ENCODE results near the gene HSPA1B. TPM values are rescaled to one million over a fixed set of nuclear protein-coding genes. Genes with fewer than 3 reads are reported as not detected.
"Not testable (repeated sequence)": the region's sequence is repeated elsewhere in the genome, so short reads cannot be mapped to it uniquely, and the experiment has no call there.

Gene HSPA1B
- total RNA-seq, 1 experiment from 2014 or later = 214 TPM

DNA sequence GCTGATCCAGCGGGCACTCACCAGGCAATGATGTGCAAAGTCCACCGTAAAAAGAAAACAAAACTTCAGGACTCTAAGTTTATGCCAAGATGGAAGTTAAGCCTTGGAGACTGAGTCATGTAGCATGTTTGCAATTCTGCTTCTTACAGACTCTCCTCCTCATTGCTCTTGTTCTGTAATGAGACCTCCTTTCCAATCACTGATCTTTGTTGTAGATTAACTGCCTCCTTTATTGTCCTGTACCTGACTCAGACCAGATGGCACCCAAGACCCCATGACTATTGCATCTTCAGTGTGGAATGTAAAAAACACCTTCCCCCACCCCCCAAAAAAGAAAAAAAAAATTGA is 23.9 kb downstream of the HSPA1B start:
- ATAC-seq (no peak), DNase-seq (ENCODE audit: low read depth, low spot score) (no peak)
- ChIA-PET CTCF (no interaction called here), POLR2A (no interaction called here), RAD21 (ENCODE audit: low non-redundant PET in 1 of 2, low total read pairs in 2 of 2, uncharacterized antibody in 2 of 2, unreplicated experiment in 2 of 2) (no interaction called here)
- H3K9me2 ChIP-seq (ENCODE audit: insufficient read depth) = no peaks in the 10 kb centered on the region
- TF ChIP-seq SP1 (IDR thresholded peaks at IDR 0.05; ENCODE audit: low read depth) (no peak), POLR2A (IDR thresholded peaks at IDR 0.05; ENCODE audit: borderline replicate concordance, extremely low read depth, insufficient read depth, insufficient read length) (no peak), TCF7L2 (IDR thresholded peaks at IDR 0.05; ENCODE audit: borderline replicate concordance, extremely low read depth, insufficient read depth, insufficient read length) (no peak), YY1 (IDR thresholded peaks at IDR 0.05; ENCODE audit: extremely low read depth, insufficient replicate concordance, low read depth, low read length) (no peak), ZNF274 (IDR thresholded peaks at IDR 0.05; ENCODE audit: low read depth, low read length) (no peak), EGR1 (IDR thresholded peaks at IDR 0.05; ENCODE audit: low read depth) (no peak), POLR2AphosphoS5 (IDR thresholded peaks at IDR 0.05; ENCODE audit: low read depth, low read length) (no peak), CEBPB (IDR thresholded peaks at IDR 0.05; ENCODE audit: low read depth) (no peak)
- TF ChIP-seq, protein P1, sequence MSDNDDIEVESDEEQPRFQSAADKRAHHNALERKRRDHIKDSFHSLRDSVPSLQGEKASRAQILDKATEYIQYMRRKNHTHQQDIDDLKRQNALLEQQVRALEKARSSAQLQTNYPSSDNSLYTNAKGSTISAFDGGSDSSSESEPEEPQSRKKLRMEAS (IDR thresholded peaks at IDR 0.05) = no peak
- TF ChIP-seq, protein P2, sequence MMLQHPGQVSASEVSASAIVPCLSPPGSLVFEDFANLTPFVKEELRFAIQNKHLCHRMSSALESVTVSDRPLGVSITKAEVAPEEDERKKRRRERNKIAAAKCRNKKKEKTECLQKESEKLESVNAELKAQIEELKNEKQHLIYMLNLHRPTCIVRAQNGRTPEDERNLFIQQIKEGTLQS (IDR thresholded peaks at IDR 0.05) = no peak
- TF ChIP-seq, protein P3, sequence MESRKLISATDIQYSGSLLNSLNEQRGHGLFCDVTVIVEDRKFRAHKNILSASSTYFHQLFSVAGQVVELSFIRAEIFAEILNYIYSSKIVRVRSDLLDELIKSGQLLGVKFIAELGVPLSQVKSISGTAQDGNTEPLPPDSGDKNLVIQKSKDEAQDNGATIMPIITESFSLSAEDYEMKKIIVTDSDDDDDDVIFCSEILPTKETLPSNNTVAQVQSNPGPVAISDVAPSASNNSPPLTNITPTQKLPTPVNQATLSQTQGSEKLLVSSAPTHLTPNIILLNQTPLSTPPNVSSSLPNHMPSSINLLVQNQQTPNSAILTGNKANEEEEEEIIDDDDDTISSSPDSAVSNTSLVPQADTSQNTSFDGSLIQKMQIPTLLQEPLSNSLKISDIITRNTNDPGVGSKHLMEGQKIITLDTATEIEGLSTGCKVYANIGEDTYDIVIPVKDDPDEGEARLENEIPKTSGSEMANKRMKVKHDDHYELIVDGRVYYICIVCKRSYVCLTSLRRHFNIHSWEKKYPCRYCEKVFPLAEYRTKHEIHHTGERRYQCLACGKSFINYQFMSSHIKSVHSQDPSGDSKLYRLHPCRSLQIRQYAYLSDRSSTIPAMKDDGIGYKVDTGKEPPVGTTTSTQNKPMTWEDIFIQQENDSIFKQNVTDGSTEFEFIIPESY (IDR thresholded peaks at IDR 0.05; ENCODE audit: extremely low read depth, insufficient replicate concordance, low read length) = no peak
- H2AFZ ChIP-seq (ENCODE audit: low read depth, low read length, poor library complexity, severe bottlenecking) = no peak overlapping the region
- no peaks in the 10 kb centered on the region for H3K9me3 ChIP-seq (ENCODE audit: control insufficient read depth in 1 of 2, insufficient read depth in 1 of 2, low read depth in 1 of 2, low read length in 2 of 2)
- no peaks in the 10 kb centered on the region for H4K20me1 ChIP-seq (ENCODE audit: insufficient read depth)
- no peaks in the 10 kb centered on the region for H3K27me3 ChIP-seq (ENCODE audit: insufficient read depth, low read length)
- peaks cover 0 to 10% of the 10 kb centered on the region in 2 experiments; a peak in 2 of 4 replicates for H3K4me1 ChIP-seq (ENCODE audit: control insufficient read depth in 1 of 2, insufficient read depth in 2 of 2, low read length in 2 of 2)
- BruUV-seq (replicated peaks) = no TSS peak
- no peak overlapping the region for H3K9ac ChIP-seq (ENCODE audit: low read length)
- no peak overlapping the region for H3K4me3 ChIP-seq (replicated peaks in 1 of 2; ENCODE audit: low read depth in 1 of 2, low read length in 2 of 2)
- H3K27ac ChIP-seq (ENCODE audit: low read depth, low read length) = no peak overlapping the region
- H3K79me2 ChIP-seq (ENCODE audit: insufficient read depth, low read length) = no peaks in the 10 kb centered on the region
- H3K36me3 ChIP-seq (ENCODE audit: control insufficient read depth in 1 of 2, insufficient read depth in 2 of 2, low read length in 2 of 2) = no peaks in the 10 kb centered on the region
- H3K4me2 ChIP-seq (ENCODE audit: low read length) = no peak overlapping the region
- intact Hi-C loops (cut with micrococcal nuclease) = no loop called here

DNA sequence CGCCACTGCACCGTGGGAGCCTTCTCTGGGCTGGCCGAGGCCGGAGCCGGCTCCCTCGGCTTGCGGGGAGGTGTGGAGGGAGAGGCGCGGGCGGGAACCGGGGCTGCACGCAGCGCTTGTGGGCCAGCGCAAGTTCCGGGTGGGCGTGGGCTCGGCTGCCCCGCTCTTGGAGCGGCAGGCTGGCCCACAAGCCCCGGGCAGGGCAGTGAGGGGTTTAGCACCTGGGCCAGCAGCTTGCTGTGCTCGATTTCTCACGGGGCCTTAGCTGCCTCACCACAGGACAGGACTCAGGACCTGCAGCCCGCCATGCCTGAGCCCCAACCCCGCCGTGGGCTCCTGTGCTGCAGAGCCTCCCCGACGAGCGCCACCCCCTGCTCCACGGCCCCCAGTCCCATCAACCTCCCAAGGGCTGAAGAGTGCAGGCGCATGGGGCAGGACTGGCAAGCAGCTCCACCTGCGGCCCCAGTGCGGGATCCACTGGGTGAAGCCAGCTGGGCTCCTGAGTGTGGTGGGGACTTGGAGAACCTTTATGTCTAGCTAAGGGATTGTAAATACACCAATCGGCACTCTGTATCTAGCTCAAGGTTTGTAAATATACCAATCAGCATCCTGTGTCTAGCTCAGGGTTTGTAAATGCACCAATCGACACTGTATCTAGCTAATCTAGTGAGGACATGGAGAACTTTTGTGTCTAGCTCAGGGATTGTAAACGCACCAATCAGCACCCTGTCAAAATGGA is 24.6 kb downstream of the HSPA1B start:
- POLR2A ChIA-PET = interaction anchor here (0.8 to 1.3 kb wide), 3 partner anchors 8 to 114 kb away, joined by 3 to 8 read pairs (median 5); partner anchors contain the start of gene NEU1
- H3K9me2 ChIP-seq (ENCODE audit: insufficient read depth); RAD21 ChIA-PET (ENCODE audit: low non-redundant PET in 1 of 2, low total read pairs in 2 of 2, uncharacterized antibody in 2 of 2, unreplicated experiment in 2 of 2); H3K9ac ChIP-seq (ENCODE audit: low read length); BruUV-seq (replicated peaks); H3K4me1 ChIP-seq (ENCODE audit: control insufficient read depth in 1 of 2, insufficient read depth in 2 of 2, low read length in 2 of 2); H3K79me2 ChIP-seq (ENCODE audit: insufficient read depth, low read length); H3K4me3 ChIP-seq (replicated peaks in 1 of 2; ENCODE audit: low read depth in 1 of 2, low read length in 2 of 2); intact Hi-C loops (cut with micrococcal nuclease); CTCF ChIA-PET; H3K36me3 ChIP-seq (ENCODE audit: control insufficient read depth in 1 of 2, insufficient read depth in 2 of 2, low read length in 2 of 2); ATAC-seq; H4K20me1 ChIP-seq (ENCODE audit: insufficient read depth); H3K27me3 ChIP-seq (ENCODE audit: insufficient read depth, low read length); H3K27ac ChIP-seq (ENCODE audit: low read depth, low read length); H3K4me2 ChIP-seq (ENCODE audit: low read length); DNase-seq (ENCODE audit: low read depth, low spot score); H2AFZ ChIP-seq (ENCODE audit: low read depth, low read length, poor library complexity, severe bottlenecking); H3K9me3 ChIP-seq (ENCODE audit: control insufficient read depth in 1 of 2, insufficient read depth in 1 of 2, low read depth in 1 of 2, low read length in 2 of 2): not testable (repeated sequence)

DNA sequence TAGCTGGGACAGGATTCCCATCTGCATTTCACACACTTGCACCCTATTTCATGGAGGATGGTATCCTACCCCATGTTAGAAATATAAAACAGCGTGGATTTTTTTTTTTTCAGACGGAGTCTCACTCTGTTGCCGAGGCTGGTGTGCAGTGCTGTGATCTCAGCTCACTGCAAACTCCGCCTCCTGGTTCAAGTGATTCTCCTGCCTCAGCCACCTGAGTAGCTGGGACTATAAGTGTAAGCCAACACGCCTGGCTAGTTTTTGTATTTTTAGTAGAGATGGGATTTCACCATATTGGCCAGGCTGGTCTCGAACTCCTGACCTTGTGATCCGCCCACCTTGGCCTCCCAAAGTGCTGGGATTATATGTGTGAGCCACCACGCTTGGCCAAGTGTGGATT is 30.2 kb downstream of the HSPA1B start:
- DNase-seq (ENCODE audit: low read depth, low spot score); H3K27ac ChIP-seq (ENCODE audit: low read depth, low read length); H3K36me3 ChIP-seq (ENCODE audit: control insufficient read depth in 1 of 2, insufficient read depth in 2 of 2, low read length in 2 of 2); H3K4me2 ChIP-seq (ENCODE audit: low read length); H3K9ac ChIP-seq (ENCODE audit: low read length); H3K4me3 ChIP-seq (replicated peaks in 1 of 2; ENCODE audit: low read depth in 1 of 2, low read length in 2 of 2); CTCF ChIA-PET; ATAC-seq; H3K79me2 ChIP-seq (ENCODE audit: insufficient read depth, low read length); BruUV-seq (replicated peaks); H3K9me3 ChIP-seq (ENCODE audit: control insufficient read depth in 1 of 2, insufficient read depth in 1 of 2, low read depth in 1 of 2, low read length in 2 of 2); intact Hi-C loops (cut with micrococcal nuclease); H3K27me3 ChIP-seq (ENCODE audit: insufficient read depth, low read length); H4K20me1 ChIP-seq (ENCODE audit: insufficient read depth); H2AFZ ChIP-seq (ENCODE audit: low read depth, low read length, poor library complexity, severe bottlenecking); RAD21 ChIA-PET (ENCODE audit: low non-redundant PET in 1 of 2, low total read pairs in 2 of 2, uncharacterized antibody in 2 of 2, unreplicated experiment in 2 of 2); POLR2A ChIA-PET; H3K9me2 ChIP-seq (ENCODE audit: insufficient read depth): not testable (repeated sequence)
- peaks cover 0 to 11% of the 10 kb centered on the region in 2 experiments; a peak in 2 of 4 replicates for H3K4me1 ChIP-seq (ENCODE audit: control insufficient read depth in 1 of 2, insufficient read depth in 2 of 2, low read length in 2 of 2)
